GM21360 (cell line): ENCODE data around the gene SMOC1.

Experiments
- ATAC-seq: cut with Tn5 transposase; IDR thresholded peaks from one replicate; pipeline ENCODE4 v1.9.1; 2021; ENCODE audit warnings: mild to moderate bottlenecking, moderate library complexity; ENCODE audit not compliant: unreplicated experiment

SMOC1 gene

DNA sequence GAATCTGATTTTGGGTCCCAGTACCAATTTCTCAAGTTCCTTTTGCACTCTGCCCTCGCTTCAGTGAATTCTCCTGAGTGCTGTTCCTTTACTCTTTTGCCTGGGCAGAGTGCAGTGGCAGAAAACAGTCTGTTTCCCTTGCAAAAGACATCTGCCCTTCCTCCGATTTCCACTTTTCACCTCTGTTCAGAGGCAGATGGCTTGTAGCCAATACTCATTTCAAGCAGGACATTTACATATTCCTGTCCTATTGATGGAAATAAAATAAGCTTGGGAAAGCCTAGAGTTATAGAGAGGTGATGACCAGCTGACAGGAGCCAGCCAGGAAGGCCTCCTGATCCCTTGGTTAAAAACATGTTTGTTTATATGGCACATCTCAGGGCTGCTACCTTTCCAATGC is 198.5 kb downstream of the SMOC1 start:
- ATAC-seq: no peak

DNA sequence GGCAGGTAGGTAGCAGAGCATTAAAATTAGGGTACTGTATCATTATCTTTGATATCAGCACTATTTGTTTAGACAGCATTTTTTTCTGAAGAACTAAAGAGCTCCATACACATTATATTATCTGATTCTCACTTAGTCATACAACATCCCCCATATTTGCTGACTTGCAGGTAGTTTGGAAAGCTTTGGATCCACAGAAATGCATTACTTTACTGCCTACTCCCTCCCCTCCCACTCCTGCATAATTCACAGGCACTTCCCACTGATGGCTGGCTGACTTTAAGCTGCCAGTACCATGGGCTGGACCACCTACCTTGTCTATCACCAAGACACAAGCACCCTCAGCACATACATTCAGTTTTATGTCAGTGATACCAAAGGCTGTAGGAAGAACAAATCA is 199.1 kb downstream of the SMOC1 start:
- ATAC-seq: no peak

DNA sequence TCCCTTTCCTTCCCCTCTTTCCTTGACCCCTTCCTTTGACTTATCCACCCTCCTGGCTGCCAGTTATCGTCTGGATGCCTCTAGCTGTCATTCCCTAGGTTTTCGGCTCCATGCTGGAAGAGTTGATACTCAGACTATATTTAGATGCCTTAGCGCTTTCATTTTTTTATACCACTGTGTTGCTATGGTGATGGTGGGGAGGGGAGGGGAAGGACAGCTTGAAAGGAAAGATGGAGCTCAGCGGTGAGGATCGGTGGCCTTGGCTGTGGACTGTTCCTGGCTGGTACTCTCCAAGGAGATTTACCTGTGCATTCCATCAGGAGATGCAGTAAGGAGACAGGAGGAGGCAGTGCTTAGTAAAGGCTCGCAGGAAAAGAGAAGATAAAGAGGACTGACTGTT is 200.9 kb downstream of the SMOC1 start:
- ATAC-seq: no peak
